BJ (cell line): ENCODE data around the gene C1orf115. TPM values are rescaled to one million over a fixed set of nuclear protein-coding genes. Genes with fewer than 3 reads are reported as not detected.
"Not testable (repeated sequence)": the region's sequence is repeated elsewhere in the genome, so short reads cannot be mapped to it uniquely, and the experiment has no call there.

Experiments
- CTCF ChIA-PET: fragments of 350-600 bp; formaldehyde crosslinking; extraction: SDS; loops from one replicate; lab custom pipeline; 2021; ENCODE audit warnings: antibody characterized with exemption, inconsistent platforms; lab: Yijun Ruan, JAX
- POLR2A ChIA-PET: fragments of 300-600 bp; sonication (Branson Sonifier 250); formaldehyde crosslinking; extraction: SDS; loops from one replicate; lab custom pipeline; 2021; ENCODE audit warnings: antibody characterized with exemption; lab: Charles Lee
- DNase-seq: peaks from one replicate; pipeline ENCODE4 v3.0.0-alpha.2; 2011; ENCODE audit warnings: low read depth
- H3K27me3 ChIP-seq: 2 replicates; pipeline ENCODE4 v1.6.0; 2011; ENCODE audit warnings: low read length; ENCODE audit not compliant: control insufficient read depth, insufficient read depth
- H3K36me3 ChIP-seq: 2 replicates; pipeline ENCODE4 v1.5.1; 2011; ENCODE audit warnings: low read length; ENCODE audit not compliant: control insufficient read depth, insufficient read depth
- H3K4me3 ChIP-seq: 2 replicates; pipeline ENCODE4 v1.5.1; 2011; ENCODE audit warnings: low read depth, mild to moderate bottlenecking, control low read depth, low read length
- CTCF ChIP-seq: IDR thresholded peaks from 2 replicates; pipeline ENCODE4 v1.5.1; 2011; ENCODE audit warnings: low read depth, mild to moderate bottlenecking, control low read depth, inconsistent platforms, low read length, moderate library complexity; ENCODE audit not compliant: insufficient read depth
- polyA plus RNA-seq: library from polyadenylated mRNA; depleted of rRNA; stranded (reverse); fragments of >200 nt; gene quantifications from 2 replicates; pipeline ENCODE4 v1.2.3, GENCODE V29; 2011

Gene C1orf115
- polyA plus RNA-seq, 1 experiment: 3.8 TPM

GRCh38 chr1:220732137-220732536 lies 42.0 kb downstream of the C1orf115 start:
- DNase-seq: no peak
- POLR2A ChIA-PET: no interaction called here
- no peaks in the 10 kb centered on the region; the same call in 1 of the 2 replicates for H3K27me3 ChIP-seq
- no peaks in the 10 kb centered on the region for H3K36me3 ChIP-seq
- no peak overlapping the region for H3K4me3 ChIP-seq
- CTCF ChIA-PET: interaction anchor here (2.1 kb wide), 1 partner anchor 43 kb away, joined by 7 read pairs; no protein-coding TSS in a partner anchor
- TF ChIP-seq CTCF: no peak

GRCh38 chr1:220732621-220733020 lies 42.5 kb downstream of the C1orf115 start:
- Histone ChIP-seq H3K36me3 (no peaks in the 10 kb centered on the region), H3K27me3 (no peaks in the 10 kb centered on the region; the same call in 1 of the 2 replicates), H3K4me3 (no peak overlapping the region)
- ChIA-PET CTCF (interaction anchor here (0.6 to 3.5 kb wide), 25 partner anchors 10 to 769 kb away, joined by 3 to 23 read pairs (median 6); partner anchors contain the start of genes C1orf115 and MTARC2), POLR2A (interaction anchor here (0.7 to 1.0 kb wide), 2 partner anchors 51 to 688 kb away, joined by 7 to 11 read pairs; no protein-coding TSS in a partner anchor)
- TF ChIP-seq CTCF: no peak
- no peak for DNase-seq

GRCh38 chr1:220733086-220733601 lies 43.0 kb downstream of the C1orf115 start:
- Histone ChIP-seq H3K27me3 (no peaks in the 10 kb centered on the region; the same call in 1 of the 2 replicates), H3K36me3 (no peaks in the 10 kb centered on the region), H3K4me3 (no peak overlapping the region)
- TF ChIP-seq CTCF: peak; percentile 90
- ChIA-PET POLR2A (interaction anchor here (0.6 to 1.0 kb wide), 3 partner anchors 52 to 688 kb away, joined by 3 to 11 read pairs (median 7); no protein-coding TSS in a partner anchor), CTCF (interaction anchor here (0.6 to 3.5 kb wide), 30 partner anchors 9 to 769 kb away, joined by 3 to 23 read pairs (median 5); partner anchors contain the start of genes C1orf115 and MTARC2)
- DNase-seq: peak; percentile 51

GRCh38 chr1:220734571-220735326 lies 44.6 kb downstream of the C1orf115 start:
- CTCF ChIA-PET: interaction anchor here (1.1 to 3.5 kb wide), 7 partner anchors 8 to 454 kb away, joined by 4 to 23 read pairs (median 15); partner anchors contain the start of genes C1orf115 and MTARC2

GRCh38 chr1:220736283-220736682 lies 46.1 kb downstream of the C1orf115 start:
- POLR2A ChIA-PET, CTCF ChIA-PET: not testable (repeated sequence)

More at GRCh38 chr1:220734571-220735326, 44.6 kb downstream of the C1orf115 start:
- POLR2A ChIA-PET: interaction anchor here (0.5 kb wide), 1 partner anchor 54 kb away, joined by 5 read pairs; no protein-coding TSS in a partner anchor
- no peaks in the 10 kb centered on the region for H3K36me3 ChIP-seq
- TF ChIP-seq CTCF: no peak
- no peak overlapping the region for H3K4me3 ChIP-seq
- peak; percentile 44 for DNase-seq
- H3K27me3 ChIP-seq: no peaks in the 10 kb centered on the region; the same call in 1 of the 2 replicates

More at GRCh38 chr1:220736283-220736682, 46.1 kb downstream of the C1orf115 start:
- not testable (repeated sequence) for H3K36me3 ChIP-seq, H3K4me3 ChIP-seq, DNase-seq, H3K27me3 ChIP-seq
